Activated naive CD4-positive, alpha-beta T cell treated with Interleukin-2 at 50 U/mL for 16 hours (primary cell): ENCODE results near the gene MYO7B.
"Not testable (repeated sequence)": the region's sequence is repeated elsewhere in the genome, so short reads cannot be mapped to it uniquely, and the experiment has no call there.

Source experiments
- DNase-seq: peaks from one replicate; pipeline ENCODE4 v3.0.0-alpha.2; 2020

Gene MYO7B

DNA sequence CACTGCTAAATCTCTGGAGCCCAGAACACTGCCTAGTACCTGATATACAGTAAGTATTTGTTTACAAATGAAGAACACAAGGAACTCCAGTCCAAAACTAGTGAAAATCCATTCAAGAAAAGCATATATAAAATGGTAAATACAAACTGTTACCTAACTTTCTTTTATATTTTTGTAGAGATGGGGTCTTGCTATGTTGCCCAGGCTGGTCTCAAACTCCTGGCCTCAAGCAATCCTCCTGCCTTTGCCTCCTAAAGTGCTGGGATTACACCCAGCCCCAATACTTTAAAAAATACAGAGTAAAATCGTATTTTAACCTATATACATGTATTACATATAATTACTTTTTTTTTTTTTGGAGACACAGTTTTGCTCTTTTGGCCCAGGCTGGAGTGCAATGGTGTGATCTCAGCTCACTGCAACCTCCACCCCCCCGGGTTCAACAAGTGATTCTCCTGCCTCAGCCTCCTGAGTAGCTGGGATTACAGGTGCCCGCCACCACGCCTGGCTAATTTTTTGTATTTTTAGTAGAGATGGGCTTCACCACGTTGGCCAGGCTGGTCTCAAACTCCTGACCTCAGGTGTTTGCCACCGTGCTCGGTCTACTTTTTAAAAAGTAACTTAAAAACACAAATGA, 11.2 kb upstream of the MYO7B start:
- DNase-seq = not testable (repeated sequence)

DNA sequence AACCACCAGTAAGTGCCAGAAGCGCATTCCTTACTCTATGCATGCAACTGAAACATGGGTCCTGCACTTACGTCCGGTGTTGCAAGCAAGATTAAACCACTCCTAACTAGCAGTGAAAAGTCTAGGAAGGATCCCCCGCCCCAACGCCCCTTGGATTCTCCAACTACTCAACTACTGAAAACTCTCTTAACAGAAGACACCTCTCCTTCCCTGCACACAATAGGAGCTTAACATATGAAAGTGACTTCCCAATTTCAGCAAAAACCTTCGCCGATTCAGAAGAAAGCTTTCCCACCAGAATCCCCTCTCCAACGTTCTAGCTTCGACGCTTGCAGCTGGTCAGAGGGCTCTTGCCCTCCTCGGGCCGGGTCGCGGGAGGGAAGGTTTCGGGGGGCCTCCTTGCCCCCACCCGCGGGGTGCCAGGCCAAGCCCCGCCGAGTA, 9.8 kb upstream of the MYO7B start:
- peak; percentile 8 for DNase-seq

DNA sequence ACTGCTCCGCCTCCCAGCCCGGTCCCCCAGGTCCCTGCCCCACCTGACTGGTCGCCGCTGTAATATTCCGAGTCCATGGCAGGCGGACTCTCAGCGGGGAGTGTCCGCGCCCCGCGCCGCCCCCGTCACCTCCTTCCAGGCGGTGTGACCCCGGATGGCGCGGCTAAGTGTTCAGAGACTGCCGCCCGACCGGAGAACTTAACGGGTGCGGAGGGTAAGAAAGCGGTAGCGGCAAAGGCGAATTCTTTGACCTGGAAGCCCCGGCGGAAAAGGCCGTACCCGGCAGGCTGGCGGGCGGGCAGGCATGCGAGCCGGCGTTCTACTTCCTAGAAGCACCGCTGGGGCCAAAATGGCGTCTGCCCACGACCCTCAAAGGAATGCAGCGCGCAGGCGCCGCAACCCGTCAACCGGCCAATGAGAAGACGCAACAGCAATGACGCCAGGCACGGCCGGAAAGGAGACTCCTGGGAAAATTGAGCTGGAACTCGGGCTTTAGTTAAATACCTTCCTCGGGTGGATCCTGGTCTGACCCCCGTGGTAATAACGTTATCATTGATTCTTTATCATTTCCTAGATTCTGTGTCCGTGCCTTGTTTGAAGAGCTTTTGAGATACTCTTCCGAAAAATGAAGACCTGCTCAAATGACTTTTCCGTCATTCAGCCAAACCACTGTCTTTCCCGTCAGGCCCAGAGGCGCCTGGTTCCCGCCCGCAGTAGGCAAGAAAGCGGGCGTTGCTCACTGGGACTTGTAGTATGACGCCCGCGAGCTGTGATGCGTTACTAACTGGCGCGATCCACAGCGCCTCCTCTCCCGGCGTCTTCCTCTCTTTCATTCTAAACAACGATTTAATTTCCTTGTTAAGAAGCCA, 9.1 kb upstream of the MYO7B start, which contains the start of gene IWS1:
IWS1 (minus strand) TSS at position 358 of the 869 bp plus-strand sequence; CDS start at position 77, 281 bp downstream.
- DNase-seq = peak; percentile 93

DNA sequence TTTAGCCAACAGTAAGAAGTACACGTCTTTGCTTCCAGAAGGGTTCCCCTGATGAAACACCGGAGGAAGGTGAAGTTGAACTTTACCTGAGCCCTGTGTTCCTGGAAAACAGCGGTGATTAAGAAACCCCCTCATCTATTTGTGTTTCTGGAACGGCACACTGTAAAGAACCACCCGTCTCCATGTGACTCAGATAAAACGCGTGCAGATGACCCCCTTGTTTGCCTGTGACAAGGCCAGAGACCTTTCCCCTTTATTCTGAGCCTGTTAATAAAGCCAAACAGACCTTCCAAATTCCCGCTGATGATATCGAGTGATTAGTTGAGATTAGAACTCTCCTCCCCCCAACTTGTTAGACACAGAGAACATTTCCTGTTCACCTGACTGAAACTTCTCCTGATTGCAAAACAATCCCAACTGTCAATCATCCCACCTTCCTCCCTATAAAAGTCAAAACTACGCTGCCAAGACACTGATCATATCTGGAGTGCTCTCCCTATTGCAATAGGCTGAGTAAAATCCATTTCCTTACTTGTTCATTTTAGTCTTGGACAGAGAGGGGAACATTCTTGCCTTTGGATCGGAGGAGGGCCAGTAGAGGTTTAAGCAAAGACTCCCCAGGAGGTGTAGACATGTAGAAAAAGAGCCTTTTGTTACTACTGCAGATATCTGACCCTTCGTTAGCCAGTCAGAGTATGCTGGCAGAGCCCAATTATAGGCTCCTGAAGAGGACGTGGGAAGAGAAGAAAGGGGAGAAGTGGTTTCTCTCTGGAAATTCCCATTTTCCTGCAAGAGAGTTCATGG, 8.3 kb upstream of the MYO7B start:
- DNase-seq = no peak

DNA sequence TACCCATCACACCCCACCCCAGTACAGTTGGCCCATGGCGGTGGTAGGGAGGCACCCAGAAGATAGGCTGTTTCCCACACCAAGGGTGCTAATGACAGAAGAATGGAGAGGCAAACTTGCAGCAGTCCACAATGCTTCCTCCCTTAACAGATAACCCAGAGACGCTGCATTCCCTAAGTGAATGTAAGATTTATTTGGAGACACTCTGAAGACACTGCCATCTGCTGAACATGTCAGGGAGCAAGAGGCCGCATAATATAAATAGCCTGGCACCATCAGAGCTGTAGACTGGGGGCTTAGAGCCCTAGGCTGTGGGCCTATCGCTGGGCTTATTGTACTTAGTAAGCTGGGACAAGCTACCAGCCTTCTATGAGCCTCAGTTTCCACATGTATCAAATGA, 7.0 kb upstream of the MYO7B start:
- DNase-seq = no peak

DNA sequence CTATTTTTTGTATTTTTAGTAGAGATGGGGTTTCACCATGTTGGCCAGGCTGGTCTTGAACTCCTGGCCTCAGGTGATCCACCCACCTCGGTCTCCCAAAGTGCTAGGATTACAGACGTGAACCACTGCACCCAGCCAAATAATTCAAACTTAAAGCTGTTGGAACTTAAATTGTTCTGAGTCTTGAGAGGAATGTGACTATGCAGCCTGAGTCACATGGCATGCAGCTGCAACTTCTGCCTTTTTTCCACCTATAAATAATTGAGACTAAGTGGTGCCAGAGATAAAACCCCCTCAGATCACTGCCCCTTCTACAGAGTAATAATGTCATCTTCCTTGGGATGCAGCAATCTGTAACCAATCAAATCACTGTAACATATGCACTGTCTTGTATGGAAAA, 6.1 kb upstream of the MYO7B start:
- DNase-seq = not testable (repeated sequence)

DNA sequence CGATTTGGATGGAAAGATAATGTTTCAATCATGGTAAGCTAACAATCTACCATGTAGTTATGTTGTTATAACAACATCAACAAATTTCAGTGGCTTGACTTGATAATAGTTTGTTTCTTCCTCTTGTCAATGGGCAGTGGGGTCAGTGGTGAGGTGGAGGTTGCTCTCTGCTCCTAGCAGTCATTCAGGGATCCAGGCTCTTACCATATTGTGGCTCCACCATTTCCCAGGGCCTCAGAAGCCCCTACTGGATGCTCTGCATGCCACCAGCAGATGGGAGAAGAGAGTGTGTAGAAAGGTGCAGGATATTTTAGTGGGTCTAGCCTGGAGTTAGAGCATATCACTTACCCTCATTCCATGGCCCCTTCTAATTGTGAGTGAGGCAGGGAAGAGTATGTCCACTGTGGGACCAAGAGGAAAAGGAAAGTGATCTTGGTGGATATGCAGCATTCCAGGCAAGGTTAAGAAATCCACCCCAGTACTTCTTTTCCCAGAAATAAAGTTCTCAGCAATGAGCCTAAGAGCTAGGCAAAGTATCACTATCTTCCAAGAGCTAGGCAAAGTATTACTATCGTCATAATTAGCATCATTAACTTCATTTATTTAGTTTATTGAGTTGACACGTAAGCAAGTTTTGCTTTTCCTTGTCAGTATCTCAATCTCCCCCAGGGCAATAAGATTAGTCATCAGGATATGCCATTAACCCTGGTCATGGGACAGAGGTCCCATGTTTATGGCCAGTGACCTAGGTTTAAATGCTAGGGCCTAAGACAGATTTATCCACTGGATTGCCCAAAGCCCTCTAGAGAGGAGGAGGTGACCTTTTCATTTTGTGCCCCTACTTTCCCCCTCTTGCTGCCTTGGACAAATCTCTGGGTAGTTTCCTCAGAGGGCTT, 5.0 kb upstream of the MYO7B start:
- no peak for DNase-seq

DNA sequence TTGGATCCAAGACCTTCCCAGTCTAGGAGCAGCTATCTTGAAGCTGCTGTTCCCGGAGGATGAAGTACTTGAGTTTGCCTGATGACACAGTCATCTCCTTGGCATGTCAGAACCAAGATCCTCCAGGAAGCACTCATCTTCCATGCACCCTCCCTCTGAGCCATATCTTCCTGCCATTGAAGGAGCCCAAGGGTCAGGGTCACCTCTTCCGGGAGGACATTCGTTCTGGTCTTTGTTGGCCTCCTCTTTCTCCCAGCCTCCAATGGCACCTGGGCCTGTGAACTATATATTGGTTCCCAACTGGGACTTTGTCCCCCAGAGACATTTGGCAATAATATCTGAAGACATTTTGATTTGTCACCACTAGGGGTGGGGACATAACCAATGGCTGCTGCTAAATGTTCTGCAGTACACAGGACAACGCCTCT, 4.2 kb upstream of the MYO7B start:
- DNase-seq = no peak

DNA sequence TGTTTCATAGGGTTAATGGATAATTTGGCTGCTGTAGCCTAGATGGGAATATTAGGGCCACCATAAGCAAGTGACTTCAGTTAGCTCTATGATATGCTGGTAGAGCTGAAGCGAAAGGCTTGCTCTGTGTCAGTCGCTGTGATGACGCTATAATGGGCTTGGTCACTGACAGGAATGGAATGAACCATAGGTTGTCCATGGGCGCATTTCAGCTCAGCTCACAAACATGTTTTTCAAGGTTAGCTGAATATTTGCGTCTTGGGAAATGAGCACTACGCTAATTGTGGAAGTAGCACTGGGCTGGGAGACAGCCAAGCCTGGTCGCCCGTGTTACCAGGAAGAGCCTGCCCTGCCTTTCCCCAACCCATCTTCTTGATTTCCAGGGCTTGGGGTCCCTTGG, 3.2 kb upstream of the MYO7B start:
- DNase-seq = no peak

DNA sequence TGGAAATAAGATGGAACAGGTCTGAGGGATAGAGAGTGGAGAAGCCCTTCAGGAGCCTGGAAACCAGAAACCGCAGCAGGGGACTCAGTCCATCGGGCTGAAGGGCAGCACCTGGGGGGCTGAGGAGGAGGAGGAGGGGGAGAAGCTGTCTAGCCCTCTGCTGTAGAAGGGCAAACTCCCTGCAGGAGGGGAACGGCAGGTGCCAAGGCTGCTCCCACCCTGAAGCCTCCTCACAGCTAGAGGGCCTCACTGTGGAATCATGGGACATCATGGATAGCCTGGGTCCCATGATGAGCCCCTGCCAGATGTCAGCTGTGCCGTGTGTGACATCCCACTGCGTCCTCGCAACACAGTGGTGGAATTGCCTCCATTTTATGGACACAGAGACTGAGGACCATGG, 435 bp downstream of the MYO7B start:
- no peak for DNase-seq

DNA sequence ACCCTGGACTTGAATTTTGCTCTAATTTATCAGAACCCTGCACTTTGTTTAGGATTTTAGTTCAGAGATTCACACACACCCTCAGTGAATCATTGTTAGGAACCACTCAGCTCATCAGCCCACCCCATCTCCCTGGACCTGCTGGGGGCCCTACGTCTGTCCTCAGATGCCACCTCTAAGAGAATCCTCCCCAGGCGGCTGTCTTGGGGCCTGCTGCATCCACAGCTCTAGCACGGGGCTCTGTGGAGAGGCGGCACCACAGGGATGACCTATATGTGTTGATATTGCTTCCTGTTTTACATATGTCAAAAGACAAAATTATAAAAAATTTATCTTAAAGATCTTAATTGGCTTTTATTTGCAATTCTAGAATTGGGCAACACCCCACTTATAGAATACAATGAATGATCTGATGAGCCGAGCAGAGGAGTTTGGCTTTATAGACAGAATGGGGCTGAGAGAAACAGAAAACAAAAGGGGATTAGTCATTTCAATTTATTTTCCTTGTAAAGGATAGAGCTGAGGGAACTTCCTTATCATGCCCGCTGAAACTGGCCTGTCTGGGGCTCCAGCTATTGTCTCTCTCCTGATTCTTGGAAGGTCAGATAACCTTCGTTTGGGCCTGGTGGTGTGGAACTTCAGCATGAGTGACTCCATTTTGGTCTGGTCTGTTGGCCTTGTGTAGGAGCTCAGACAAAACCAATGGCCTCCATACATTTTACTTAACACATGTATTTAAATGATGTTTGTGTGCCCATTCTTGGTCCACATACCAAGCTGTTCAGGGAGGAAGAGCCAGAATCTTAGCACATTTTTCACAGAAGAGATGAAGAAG, 1.4 kb downstream of the MYO7B start:
- no peak for DNase-seq

DNA sequence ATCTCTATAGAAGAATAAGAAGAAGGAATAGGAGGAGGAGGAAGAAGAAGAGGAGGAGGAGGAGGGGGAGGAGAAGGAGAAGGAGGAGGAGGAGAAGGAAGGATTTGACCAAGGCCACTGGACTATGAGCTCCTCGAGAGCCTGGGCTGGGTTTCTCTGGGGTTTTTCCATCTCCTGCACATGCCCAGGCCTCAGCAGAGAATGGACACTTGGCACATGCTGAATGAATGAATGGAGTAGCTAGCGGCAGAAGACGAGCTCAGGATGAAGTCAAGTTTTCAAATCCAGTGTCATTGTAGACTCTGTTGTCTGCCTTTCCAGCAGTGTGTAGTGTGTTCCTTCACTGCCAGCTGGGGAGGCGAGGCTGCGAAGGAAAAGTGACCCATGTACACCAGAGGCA, 2.2 kb downstream of the MYO7B start:
- DNase-seq = no peak

DNA sequence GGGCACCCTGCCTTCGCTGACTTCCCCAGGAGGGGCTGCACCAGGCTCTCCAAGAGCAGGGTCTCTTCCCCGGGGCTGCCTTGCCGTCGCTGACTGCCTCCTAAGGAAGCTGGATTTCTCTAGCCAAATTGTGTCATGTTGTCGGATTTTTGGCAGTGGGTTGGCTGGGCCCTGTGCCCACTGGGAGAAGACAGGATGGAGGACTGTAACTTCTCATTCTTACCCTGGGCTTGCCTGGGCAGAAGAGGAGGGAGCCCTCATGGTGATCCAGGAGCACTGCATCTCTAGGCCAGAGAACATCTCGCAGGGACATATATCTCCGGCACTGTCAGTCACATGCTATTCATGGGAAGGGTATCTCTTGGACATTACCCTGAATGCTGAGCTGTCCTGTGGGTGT, 6.3 kb downstream of the MYO7B start:
- DNase-seq = no peak

DNA sequence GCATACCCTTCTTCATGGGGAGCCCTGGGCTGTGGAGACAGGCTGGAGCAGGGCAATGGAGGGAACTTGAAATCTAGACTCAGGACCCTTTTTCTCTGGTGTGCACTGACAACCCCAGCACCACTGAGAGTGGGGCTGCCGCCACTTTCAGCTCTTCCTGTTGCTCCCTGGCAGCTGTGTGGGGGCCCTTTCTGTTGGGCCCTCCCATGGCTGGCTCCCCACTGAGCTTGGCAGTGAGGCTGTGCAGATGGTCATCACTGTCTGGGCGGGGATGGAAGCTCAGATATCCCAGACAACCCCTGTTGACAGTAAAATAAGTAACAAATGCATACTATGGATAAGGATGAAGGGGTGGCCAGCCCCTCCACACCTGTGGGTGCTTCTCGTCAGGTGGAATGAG, 6.7 kb downstream of the MYO7B start:
- DNase-seq = no peak

DNA sequence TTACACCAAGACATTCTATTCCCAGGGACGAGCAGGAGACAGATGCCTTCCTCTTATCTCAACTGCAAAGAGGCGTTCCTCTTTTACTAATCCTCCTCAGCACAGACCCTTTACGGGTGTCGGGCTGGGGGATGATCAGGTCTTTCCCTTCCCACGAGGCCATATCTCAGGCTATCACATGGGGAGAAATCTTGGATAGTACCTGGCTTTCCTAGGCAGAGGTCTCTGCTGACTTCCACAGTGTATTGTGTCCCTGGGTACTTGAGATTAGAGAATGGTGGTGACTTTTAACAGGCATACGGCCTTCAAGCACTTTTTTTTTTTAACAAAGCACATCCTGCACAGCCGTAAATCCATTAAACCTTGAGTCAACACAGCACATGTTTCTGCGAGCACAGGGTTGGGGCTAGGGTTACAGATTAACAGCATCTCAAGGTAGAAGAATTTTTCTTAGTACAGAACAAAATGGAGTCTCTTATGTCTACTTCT, 7.6 kb downstream of the MYO7B start:
- DNase-seq = not testable (repeated sequence)

DNA sequence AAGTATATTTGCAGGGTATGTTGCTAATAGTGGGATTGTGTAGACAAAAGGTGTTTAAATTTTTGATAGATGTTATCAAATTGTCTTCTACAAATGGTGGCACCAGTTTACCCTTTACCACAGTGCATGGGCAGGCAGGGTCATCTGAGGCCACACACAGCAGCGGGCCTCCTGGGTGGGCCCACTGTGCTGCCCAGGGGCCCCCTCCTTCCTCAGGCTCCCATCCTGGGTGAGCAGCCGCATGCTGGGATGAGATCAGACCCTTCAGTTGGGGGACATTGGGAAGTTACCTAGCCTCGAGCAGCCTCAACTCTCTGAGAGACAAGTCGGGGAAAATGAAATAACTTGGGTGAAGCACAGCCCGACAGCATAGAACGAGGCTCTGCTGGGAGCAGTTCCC, 9.7 kb downstream of the MYO7B start:
- DNase-seq = no peak

DNA sequence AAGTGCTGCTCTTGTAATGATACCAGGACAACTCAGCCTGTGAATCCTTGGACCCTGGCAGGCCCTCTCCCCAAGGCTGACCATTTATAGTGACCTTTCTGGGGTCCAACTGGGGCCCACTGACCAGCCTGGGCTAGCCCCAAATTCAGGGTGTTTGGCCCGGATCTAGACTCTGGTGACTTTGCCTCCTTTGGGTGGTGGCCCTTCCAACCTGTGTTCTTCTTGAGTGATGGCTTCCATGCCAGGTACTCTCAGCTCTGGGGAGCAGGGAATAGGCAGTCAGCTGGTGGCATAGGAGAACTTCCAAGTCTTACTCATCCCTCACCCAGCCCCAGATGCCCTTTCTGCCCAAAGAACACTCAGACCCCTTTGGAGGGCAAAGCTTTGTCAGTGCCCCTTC, 10.3 kb downstream of the MYO7B start:
- no peak for DNase-seq

DNA sequence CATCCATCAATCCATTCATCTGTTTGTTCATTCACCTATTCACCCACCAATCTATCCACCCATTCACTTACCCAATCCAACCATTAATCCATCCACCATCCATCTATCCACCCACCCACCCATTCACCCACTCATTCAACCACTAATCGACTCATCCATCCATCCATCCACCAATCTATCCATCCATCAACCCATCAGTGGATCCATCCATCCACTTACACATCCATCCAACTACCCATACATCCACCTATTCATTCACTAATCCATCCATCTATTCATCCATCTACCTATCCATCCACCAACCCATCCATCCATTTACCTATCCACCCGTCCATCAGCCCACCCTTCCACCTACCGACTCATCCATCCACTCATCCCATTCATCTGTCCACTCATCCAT, 11.3 kb downstream of the MYO7B start:
- DNase-seq = no peak

DNA sequence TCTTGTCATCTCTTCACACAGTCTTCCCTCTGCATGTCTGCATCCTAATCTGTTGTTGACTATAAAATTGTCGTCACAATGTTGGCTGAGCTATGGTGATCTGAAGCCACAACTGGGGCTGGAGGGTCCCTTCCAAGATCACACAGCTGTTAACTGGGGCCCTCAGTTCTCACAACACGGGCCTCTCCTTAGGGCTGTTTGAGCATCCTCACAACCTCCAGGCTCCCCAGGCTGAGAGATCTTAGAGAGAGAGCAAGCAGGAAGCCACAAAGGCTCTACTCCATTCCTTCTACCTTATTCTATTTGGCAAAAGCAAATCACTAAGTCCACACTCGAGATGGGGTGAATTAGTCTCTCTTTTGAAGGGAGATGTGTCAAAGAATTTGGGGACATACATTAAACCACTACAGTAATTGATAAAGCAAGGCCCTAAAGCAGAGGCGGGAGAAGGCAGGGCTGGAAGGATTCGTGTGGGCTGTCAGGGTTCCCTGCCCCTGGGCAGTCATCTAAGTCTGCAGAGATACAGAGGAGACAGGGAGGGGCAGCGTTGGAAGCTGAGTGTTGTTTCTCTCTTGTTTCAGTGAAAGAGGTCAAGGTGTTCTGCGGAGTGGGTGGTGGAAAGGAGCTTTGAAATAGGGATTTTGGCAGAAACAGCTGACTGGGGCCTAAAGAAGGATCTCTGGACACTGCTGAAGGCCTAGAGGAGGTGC, 15.9 kb downstream of the MYO7B start:
- no peak for DNase-seq

DNA sequence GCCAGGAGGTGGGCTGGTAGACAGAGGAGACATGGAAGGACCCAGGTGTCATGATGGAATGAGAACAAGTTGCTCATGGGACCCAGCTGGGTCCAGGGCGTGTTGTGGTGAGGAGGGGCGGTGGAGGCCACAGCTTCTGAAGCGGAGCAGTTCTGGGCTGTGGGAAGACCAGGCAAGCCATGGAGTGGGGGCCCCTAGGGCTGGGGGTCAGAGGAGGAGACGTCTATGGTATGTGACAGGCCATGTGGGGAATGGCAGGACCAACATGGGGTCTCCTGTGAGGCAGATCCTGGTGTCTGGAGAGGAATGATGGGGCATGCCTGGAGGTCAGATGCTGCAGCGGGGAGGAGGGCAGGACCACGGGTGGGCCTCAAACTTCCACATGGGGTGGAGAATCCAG, 16.9 kb downstream of the MYO7B start:
- no peak for DNase-seq

DNA sequence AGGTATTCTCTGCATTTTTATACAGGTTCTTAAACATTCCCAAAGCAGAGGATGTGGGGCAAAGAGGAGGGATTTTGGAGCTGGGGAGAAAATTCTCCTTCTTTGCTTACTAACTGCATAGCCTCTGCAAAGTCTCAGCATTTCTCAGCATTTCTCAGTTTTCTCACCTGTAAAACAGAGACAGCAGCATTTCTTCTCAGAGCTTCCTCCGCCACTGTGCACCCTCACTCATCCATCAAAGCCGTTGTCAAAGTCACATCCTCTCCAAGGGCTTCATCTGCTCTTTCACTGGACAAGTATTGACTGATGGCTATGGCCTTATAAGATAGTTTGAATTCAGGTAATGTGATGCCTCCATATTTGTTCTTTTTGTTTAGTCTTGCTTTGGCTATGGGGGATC, 17.4 kb downstream of the MYO7B start:
- DNase-seq = no peak
